GM12892 (cell line): ENCODE results near the gene TBCD.

Source experiments
- POLR2A ChIP-seq: IDR thresholded peaks from 2 replicates; pipeline ENCODE4 v1.6.1; 2011; ENCODE audit warnings: low read depth, low read length, control low read depth
- POLR2AphosphoS5 ChIP-seq: IDR thresholded peaks from 2 replicates; pipeline ENCODE4 v1.6.1; 2011; ENCODE audit warnings: low read depth, low read length, control low read depth
- TAF1 ChIP-seq: IDR thresholded peaks from 2 replicates; pipeline ENCODE4 v1.6.1; 2011; ENCODE audit warnings: low read depth, mild to moderate bottlenecking, control low read depth, low read length, borderline replicate concordance

GRCh38 chr17:82923366-82924113 is 171.7 kb downstream of the TBCD start:
- TF ChIP-seq POLR2AphosphoS5, result no peak
- TF ChIP-seq POLR2A, result no peak
- TF ChIP-seq TAF1, result no peak
